Measurements from ENCODE around the gene ACER3.
A peak's percentile ranks its signal among the peaks of the same experiment; 100 is the strongest.

ACER3 gene

DNA sequence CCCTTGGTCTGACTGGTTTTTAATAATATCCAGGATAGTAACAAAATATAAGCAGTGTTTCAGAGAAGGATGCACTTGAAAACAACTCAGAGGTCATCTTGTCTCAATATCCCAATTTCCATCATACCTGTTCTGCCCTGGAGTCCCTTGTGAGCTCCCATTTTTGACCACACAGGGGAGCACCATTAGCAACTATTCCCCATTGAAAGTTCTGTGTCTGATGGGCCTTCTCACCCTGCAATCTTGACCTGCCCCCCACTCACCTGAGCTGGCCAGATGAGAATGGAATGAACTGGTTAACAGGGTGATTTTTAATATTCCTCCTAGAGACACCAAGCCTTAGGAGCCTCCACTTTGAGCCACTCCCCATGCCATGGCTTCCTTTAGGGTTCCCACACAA is 202.2 kb downstream of the ACER3 start:
- no peaks in the 10 kb centered on the region for H4K20me1 ChIP-seq (ENCODE audit: insufficient read depth, low read length)
- H3K9ac ChIP-seq (ENCODE audit: low read length): no peak overlapping the region
- no peak for TF ChIP-seq EZH2phosphoT487 (IDR thresholded peaks at IDR 0.05; ENCODE audit: low read depth)
- peak; percentile 37 for TF ChIP-seq CTCF (IDR thresholded peaks at IDR 0.05; ENCODE audit: low read depth, low read length)
- 0 out of 2 replicates have a peak, but pooled peaks cover 2% of the 10 kb centered on the region for H3K9me3 ChIP-seq (ENCODE audit: insufficient read depth, low read length)
- H3K4me1 ChIP-seq (ENCODE audit: low read length): peaks cover 5% of the 10 kb centered on the region
- no peaks in the 10 kb centered on the region for H3K79me2 ChIP-seq (ENCODE audit: low read length)
- H3K36me3 ChIP-seq (replicated peaks; ENCODE audit: low read depth, low read length): no peaks in the 10 kb centered on the region
- H3K27ac ChIP-seq (ENCODE audit: low read length): no peak overlapping the region
- H2AFZ ChIP-seq (ENCODE audit: low read depth, low read length): no peak overlapping the region
- H3K27me3 ChIP-seq (ENCODE audit: low read depth, low read length): peaks cover 7% of the 10 kb centered on the region
- H3K4me3 ChIP-seq (ENCODE audit: low read length): no peak overlapping the region
- no peak overlapping the region for H3K4me2 ChIP-seq (ENCODE audit: low read length)

DNA sequence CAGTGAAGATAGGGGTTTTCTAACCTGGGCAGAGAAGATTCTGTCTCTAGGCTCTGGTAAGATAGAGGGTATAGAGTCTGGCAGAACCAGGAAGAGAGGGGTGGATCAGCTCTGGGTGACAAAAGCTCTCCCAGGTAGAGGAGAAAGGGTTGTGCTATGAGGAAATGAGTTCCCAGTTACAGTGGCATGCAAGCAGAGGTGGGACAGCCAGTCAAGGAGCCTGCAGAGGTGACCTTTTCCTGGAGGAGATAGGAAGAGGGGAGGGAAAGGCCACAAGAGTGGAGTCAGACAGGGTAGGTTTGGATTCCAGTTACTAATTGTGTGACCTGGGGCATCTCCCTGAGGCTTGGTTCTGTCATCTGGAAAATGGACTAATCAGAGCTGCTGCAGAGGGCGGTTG is 202.7 kb downstream of the ACER3 start:
- TF ChIP-seq EZH2phosphoT487 (IDR thresholded peaks at IDR 0.05; ENCODE audit: low read depth): no peak
- H3K4me3 ChIP-seq (ENCODE audit: low read length): no peak overlapping the region
- H3K79me2 ChIP-seq (ENCODE audit: low read length): no peaks in the 10 kb centered on the region
- peaks cover 7% of the 10 kb centered on the region for H3K27me3 ChIP-seq (ENCODE audit: low read depth, low read length)
- no peak overlapping the region for H2AFZ ChIP-seq (ENCODE audit: low read depth, low read length)
- H3K9ac ChIP-seq (ENCODE audit: low read length): no peak overlapping the region
- H3K9me3 ChIP-seq (ENCODE audit: insufficient read depth, low read length): no peaks in the 10 kb centered on the region
- no peaks in the 10 kb centered on the region for H4K20me1 ChIP-seq (ENCODE audit: insufficient read depth, low read length)
- no peak overlapping the region for H3K4me2 ChIP-seq (ENCODE audit: low read length)
- peaks cover 5% of the 10 kb centered on the region for H3K4me1 ChIP-seq (ENCODE audit: low read length)
- H3K27ac ChIP-seq (ENCODE audit: low read length): no peak overlapping the region
- H3K36me3 ChIP-seq (replicated peaks; ENCODE audit: low read depth, low read length): no peaks in the 10 kb centered on the region

GRCh38 chr11:77063861-77064260 is 203.1 kb downstream of the ACER3 start:
- Histone ChIP-seq H4K20me1 (ENCODE audit: insufficient read depth, low read length) (no peaks in the 10 kb centered on the region), H3K9me3 (ENCODE audit: insufficient read depth, low read length) (no peaks in the 10 kb centered on the region), H3K27ac (ENCODE audit: low read length) (no peak overlapping the region), H3K27me3 (ENCODE audit: low read depth, low read length) (peaks cover 7% of the 10 kb centered on the region), H3K36me3 (replicated peaks; ENCODE audit: low read depth, low read length) (no peaks in the 10 kb centered on the region), H3K79me2 (ENCODE audit: low read length) (no peaks in the 10 kb centered on the region), H3K4me3 (ENCODE audit: low read length) (no peak overlapping the region), H3K9ac (ENCODE audit: low read length) (no peak overlapping the region), H3K4me1 (ENCODE audit: low read length) (peaks cover 5% of the 10 kb centered on the region), H3K4me2 (ENCODE audit: low read length) (no peak overlapping the region), H2AFZ (ENCODE audit: low read depth, low read length) (no peak overlapping the region)
- TF ChIP-seq EZH2phosphoT487 (IDR thresholded peaks at IDR 0.05; ENCODE audit: low read depth) (no peak), CTCF (IDR thresholded peaks at IDR 0.05; ENCODE audit: low read depth, low read length) (no peak)

DNA sequence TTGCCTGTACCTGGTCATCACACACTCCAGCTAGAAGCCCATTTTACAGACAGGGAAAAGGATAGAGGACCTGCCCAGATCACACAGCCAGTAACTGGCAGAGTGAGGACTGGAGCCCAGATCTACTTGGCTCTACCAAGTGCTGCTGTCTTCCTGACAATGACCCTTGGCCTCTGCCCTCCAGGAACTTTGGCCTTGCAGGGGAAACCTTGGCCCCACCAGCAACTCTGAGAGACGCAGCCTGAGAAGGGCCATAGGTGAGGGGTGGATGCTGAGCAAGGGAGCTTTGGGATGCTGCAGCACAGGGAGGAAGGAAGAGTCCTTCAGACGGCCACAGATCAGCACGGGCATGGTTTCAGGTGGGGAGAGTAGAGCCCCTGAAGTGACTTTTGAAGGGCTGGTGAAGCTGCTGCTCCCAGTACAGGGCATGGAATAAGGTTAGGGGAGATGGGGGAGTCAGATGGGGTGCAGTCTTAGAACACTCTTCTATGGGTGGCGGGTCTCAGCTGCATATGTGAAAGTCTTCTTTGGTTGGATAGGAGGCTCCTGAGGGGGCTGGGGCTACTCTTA is 204.0 kb downstream of the ACER3 start:
- Histone ChIP-seq H4K20me1 (ENCODE audit: insufficient read depth, low read length) (no peaks in the 10 kb centered on the region), H2AFZ (ENCODE audit: low read depth, low read length) (no peak overlapping the region), H3K27ac (ENCODE audit: low read length) (no peak overlapping the region), H3K79me2 (ENCODE audit: low read length) (no peaks in the 10 kb centered on the region), H3K27me3 (ENCODE audit: low read depth, low read length) (peaks cover 8% of the 10 kb centered on the region), H3K9ac (ENCODE audit: low read length) (no peak overlapping the region), H3K4me2 (ENCODE audit: low read length) (no peak overlapping the region), H3K36me3 (replicated peaks; ENCODE audit: low read depth, low read length) (no peaks in the 10 kb centered on the region), H3K4me3 (ENCODE audit: low read length) (no peak overlapping the region), H3K9me3 (ENCODE audit: insufficient read depth, low read length) (no peaks in the 10 kb centered on the region), H3K4me1 (ENCODE audit: low read length) (peaks cover 5% of the 10 kb centered on the region)
- TF ChIP-seq CTCF (IDR thresholded peaks at IDR 0.05; ENCODE audit: low read depth, low read length) (no peak), EZH2phosphoT487 (IDR thresholded peaks at IDR 0.05; ENCODE audit: low read depth) (no peak)
